GM06990 (cell line): Measurements from ENCODE around the gene CMC1.
A peak's percentile ranks its signal among the peaks of the same experiment; 100 is the strongest.

Experiments
- DNase-seq: peaks from one replicate; pipeline ENCODE4 v3.0.0-alpha.2; 2011; ENCODE audit not compliant: insufficient read length; ENCODE audit errors: extremely low read depth
- H3K27me3 ChIP-seq: replicated peaks from 2 replicates; pipeline ENCODE4 v1.6.0; 2011; ENCODE audit warnings: low read length; ENCODE audit not compliant: control insufficient read depth, insufficient read depth
- H3K36me3 ChIP-seq: 2 replicates; pipeline ENCODE4 v1.5.1; 2011; ENCODE audit warnings: low read length; ENCODE audit not compliant: control insufficient read depth, insufficient read depth
- H3K4me3 ChIP-seq: replicated peaks from 2 replicates; pipeline ENCODE4 v1.5.1; 2011; ENCODE audit warnings: low read depth, mild to moderate bottlenecking, control low read depth, low read length
- TF ChIP-seq, protein P1 (sequence below): IDR thresholded peaks from 2 replicates; pipeline ENCODE4 v1.5.1; 2011; ENCODE audit warnings: low read length, control low read depth, mild to moderate bottlenecking, inconsistent platforms; ENCODE audit not compliant: insufficient read depth, poor library complexity, severe bottlenecking

Gene CMC1

GRCh38 chr3:28326458-28326926 is 85.1 kb downstream of the CMC1 start:
- Histone ChIP-seq H3K36me3 (peaks cover 2% of the 10 kb centered on the region; the same call in 1 of the 2 replicates), H3K4me3 (no peak overlapping the region), H3K27me3 (no peaks in the 10 kb centered on the region)
- DNase-seq = peak; percentile 9
- TF ChIP-seq, protein P1, sequence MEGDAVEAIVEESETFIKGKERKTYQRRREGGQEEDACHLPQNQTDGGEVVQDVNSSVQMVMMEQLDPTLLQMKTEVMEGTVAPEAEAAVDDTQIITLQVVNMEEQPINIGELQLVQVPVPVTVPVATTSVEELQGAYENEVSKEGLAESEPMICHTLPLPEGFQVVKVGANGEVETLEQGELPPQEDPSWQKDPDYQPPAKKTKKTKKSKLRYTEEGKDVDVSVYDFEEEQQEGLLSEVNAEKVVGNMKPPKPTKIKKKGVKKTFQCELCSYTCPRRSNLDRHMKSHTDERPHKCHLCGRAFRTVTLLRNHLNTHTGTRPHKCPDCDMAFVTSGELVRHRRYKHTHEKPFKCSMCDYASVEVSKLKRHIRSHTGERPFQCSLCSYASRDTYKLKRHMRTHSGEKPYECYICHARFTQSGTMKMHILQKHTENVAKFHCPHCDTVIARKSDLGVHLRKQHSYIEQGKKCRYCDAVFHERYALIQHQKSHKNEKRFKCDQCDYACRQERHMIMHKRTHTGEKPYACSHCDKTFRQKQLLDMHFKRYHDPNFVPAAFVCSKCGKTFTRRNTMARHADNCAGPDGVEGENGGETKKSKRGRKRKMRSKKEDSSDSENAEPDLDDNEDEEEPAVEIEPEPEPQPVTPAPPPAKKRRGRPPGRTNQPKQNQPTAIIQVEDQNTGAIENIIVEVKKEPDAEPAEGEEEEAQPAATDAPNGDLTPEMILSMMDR = no peak

GRCh38 chr3:28328188-28329151 is 87.1 kb downstream of the CMC1 start:
- H3K4me3 ChIP-seq = no peak overlapping the region
- DNase-seq = peak; percentile 9
- TF ChIP-seq, protein P1 = peak; percentile 46
- H3K36me3 ChIP-seq = peaks cover 2% of the 10 kb centered on the region; the same call in 1 of the 2 replicates
- H3K27me3 ChIP-seq = no peaks in the 10 kb centered on the region

DNA sequence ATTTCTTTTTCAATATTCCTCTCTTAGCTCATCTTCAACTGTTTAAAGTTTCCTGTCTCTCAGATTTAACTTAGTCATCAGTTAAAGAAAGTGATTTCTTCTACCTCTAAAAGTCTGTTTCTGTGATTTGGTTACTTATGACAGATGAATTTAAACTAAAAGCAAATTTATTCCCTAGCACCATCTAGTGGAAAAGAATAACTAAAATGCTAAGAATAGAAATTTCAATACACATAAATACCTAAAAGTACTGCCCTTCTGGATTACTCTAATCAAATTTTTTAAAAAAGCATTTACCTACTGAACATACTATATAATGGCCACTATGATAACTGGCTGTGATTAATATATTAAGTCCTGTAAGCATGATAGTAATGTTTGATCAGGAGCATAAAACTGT is 93.1 kb downstream of the CMC1 start:
- no peak for DNase-seq
- H3K27me3 ChIP-seq = no peaks in the 10 kb centered on the region
- H3K4me3 ChIP-seq = no peak overlapping the region
- peaks cover 1% of the 10 kb centered on the region; the same call in 1 of the 2 replicates for H3K36me3 ChIP-seq
- TF ChIP-seq, protein P1 = no peak

GRCh38 chr3:28335246-28335645 is 93.8 kb downstream of the CMC1 start:
- Histone ChIP-seq H3K27me3 (no peaks in the 10 kb centered on the region), H3K36me3 (0 out of 2 replicates have a peak, but pooled peaks cover 1% of the 10 kb centered on the region), H3K4me3 (no peak overlapping the region)
- TF ChIP-seq, protein P1 = no peak
- DNase-seq = no peak

DNA sequence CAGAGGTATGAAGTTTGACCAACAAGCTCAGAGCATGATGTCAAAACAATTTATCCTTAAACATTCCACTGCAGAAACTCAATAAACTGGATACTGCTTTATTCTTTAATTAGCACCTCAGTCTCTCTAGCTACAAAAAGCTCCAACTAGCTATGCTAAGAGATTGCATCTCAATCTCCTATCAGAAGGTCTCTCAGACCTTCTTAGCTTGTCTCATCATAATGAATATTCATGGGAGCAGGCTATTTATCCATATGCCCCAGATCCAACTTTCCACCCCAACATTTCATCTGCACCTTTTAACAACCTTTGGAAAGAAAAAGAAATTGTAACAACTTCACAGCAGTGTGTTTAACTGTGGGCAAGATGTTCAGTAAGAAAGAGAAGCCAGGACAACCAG is 95.8 kb downstream of the CMC1 start:
- TF ChIP-seq, protein P1 = no peak
- no peak overlapping the region for H3K4me3 ChIP-seq
- 0 out of 2 replicates have a peak, but pooled peaks cover 1% of the 10 kb centered on the region for H3K36me3 ChIP-seq
- no peak for DNase-seq
- H3K27me3 ChIP-seq = no peaks in the 10 kb centered on the region
